Thyroid gland (tissue), 4 donors: ENCODE measurements around the gene ACOX1.

ENCODE experiments used
- CTCF ChIP-seq, 6 experiments: fragments of 200-600 bp in 3 of 6; fragments of 450-650 bp in 3 of 6; sonication (generic) in 3 of 6; IDR thresholded peaks; one replicate each; pipeline ENCODE4 v1.5.1; 2016 to 2019; ENCODE audit warnings: antibody characterized with exemption in 6 of 6, mild to moderate bottlenecking in 2 of 6, inconsistent platforms in 1 of 6, moderate library complexity in 1 of 6
- POLR2A ChIP-seq, 2 donors: fragments of 450-650 bp; IDR thresholded peaks; one replicate each; pipeline ENCODE4 v1.6.1; 2017; ENCODE audit warnings: antibody characterized with exemption in 2 of 2, mild to moderate bottlenecking in 2 of 2, moderate library complexity in 1 of 2

- TF ChIP-seq CTCF (IDR thresholded peaks at IDR 0.05) (no peak), POLR2A (IDR thresholded peaks at IDR 0.05) (no peak)
Observed at GRCh38 chr17:75970626-75971025, 8.3 kb downstream of the ACOX1 start.
